HG03571 (cell line): ENCODE results near the gene THOC6.

Source experiments
- ATAC-seq: cut with Tn5 transposase; IDR thresholded peaks from one replicate; pipeline ENCODE4 v1.9.1; 2021; ENCODE audit not compliant: unreplicated experiment

THOC6 gene

GRCh38 chr16:3023669-3024478 is at the start of gene THOC6, which contains the start of gene HCFC1R1:
THOC6 (plus strand) TSS chr16:3024035; CDS start chr16:3024327, 292 bp downstream.
HCFC1R1 (minus strand) TSS chr16:3023942; CDS start chr16:3023941, 1 bp downstream.
- peak; percentile 69 for ATAC-seq

- ATAC-seq, result no peak
Observed at GRCh38 chr16:2974319-2975056, 49.3 kb upstream of the THOC6 start.

- no peak for ATAC-seq
Observed at GRCh38 chr16:2975161-2975795, 48.6 kb upstream of the THOC6 start.

GRCh38 chr16:2976201-2976600 is 47.6 kb upstream of the THOC6 start:
- no peak for ATAC-seq

- no peak for ATAC-seq
Observed at GRCh38 chr16:2976673-2977072, 47.2 kb upstream of the THOC6 start.

GRCh38 chr16:2977440-2977839 is 46.4 kb upstream of the THOC6 start:
- ATAC-seq, result no peak

- ATAC-seq, result no peak
Observed at GRCh38 chr16:2979669-2980226, 44.1 kb upstream of the THOC6 start.

- peak; percentile 68 for ATAC-seq
Observed at GRCh38 chr16:2980227-2981176, 43.3 kb upstream of the THOC6 start, which contains the start of gene PKMYT1. PKMYT1 (minus strand) TSS chr16:2980446; CDS start chr16:2979657, 789 bp downstream.

- no peak for ATAC-seq
Observed at GRCh38 chr16:2981177-2981898, 42.5 kb upstream of the THOC6 start.

GRCh38 chr16:2981899-2982250 is 42.0 kb upstream of the THOC6 start:
- no peak for ATAC-seq

- no peak for ATAC-seq
Observed at GRCh38 chr16:2982402-2982801, 41.4 kb upstream of the THOC6 start.

- ATAC-seq, result no peak
Observed at GRCh38 chr16:2983706-2984136, 40.1 kb upstream of the THOC6 start.

GRCh38 chr16:2985462-2985861 is 38.4 kb upstream of the THOC6 start:
- no peak for ATAC-seq

- no peak for ATAC-seq
Observed at GRCh38 chr16:2985893-2986355, 37.9 kb upstream of the THOC6 start.

GRCh38 chr16:2986623-2987188 is 37.1 kb upstream of the THOC6 start:
- ATAC-seq, result no peak

GRCh38 chr16:2987286-2987685 is 36.5 kb upstream of the THOC6 start:
- ATAC-seq, result no peak

GRCh38 chr16:2987833-2988232 is 36.0 kb upstream of the THOC6 start:
- ATAC-seq, result no peak

GRCh38 chr16:2988590-2989099 is 35.2 kb upstream of the THOC6 start:
- ATAC-seq, result no peak

- ATAC-seq, result no peak
Observed at GRCh38 chr16:2990891-2991290, 32.9 kb upstream of the THOC6 start.
